HG03039 (cell line): ENCODE data around the gene PGAM4.
"Not testable (repeated sequence)": the region's sequence is repeated elsewhere in the genome, so short reads cannot be mapped to it uniquely, and the experiment has no call there.

Source experiments
- ATAC-seq: cut with Tn5 transposase; IDR thresholded peaks from one replicate; pipeline ENCODE4 v1.9.1; 2021; ENCODE audit warnings: mild to moderate bottlenecking, moderate library complexity; ENCODE audit not compliant: unreplicated experiment

PGAM4 gene

DNA sequence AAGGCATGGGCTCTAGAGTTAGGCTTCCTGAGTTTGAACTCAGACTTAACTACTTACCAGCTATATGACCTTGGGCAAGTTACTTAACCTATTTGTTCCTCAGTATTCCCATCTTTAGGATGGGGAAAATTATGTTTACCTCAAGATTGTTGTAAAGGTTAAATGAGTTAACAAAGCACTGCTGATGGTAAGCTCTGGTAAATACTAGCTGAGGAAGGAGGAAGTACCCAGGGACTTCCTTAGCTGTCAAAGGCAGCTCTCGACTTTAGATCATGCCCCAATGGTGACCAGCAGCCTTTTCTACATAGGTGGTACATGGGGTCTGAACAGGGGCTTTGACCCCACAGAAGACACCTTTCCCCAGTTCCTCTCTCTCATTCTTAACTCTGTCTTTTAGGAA, 38.9 kb downstream of the PGAM4 start:
- ATAC-seq, result no peak

- ATAC-seq, result no peak
Measured at GRCh38 chrX:77925764-77926163, 43.7 kb downstream of the PGAM4 start.

DNA sequence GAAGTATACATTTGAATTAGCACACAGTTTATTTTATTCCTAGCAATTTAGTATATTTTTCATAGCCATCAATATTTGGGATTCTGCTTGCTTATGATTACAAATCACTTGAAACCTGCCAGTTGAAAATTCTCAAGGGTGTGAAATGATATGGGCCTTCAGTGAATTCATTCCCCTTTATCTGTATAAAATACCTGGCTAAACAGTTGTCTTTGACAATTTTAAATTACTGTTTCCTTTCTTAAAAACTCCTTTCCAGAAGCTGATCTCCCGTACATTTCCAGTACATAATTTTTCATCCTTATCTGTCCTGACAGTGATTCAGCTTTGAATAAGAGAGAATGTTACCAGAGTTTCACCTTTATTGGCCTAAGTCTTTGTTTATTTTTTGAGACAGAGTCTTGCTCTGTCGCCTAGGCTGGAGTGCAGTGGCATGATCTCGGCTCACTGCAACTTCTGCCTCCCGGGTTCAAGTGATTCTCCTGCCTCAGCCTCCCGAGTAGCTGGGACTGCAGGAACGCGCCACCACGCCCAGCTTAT, 45.0 kb downstream of the PGAM4 start:
- no peak for ATAC-seq

GRCh38 chrX:77922787-77923186, 46.7 kb downstream of the PGAM4 start:
- ATAC-seq, result no peak

DNA sequence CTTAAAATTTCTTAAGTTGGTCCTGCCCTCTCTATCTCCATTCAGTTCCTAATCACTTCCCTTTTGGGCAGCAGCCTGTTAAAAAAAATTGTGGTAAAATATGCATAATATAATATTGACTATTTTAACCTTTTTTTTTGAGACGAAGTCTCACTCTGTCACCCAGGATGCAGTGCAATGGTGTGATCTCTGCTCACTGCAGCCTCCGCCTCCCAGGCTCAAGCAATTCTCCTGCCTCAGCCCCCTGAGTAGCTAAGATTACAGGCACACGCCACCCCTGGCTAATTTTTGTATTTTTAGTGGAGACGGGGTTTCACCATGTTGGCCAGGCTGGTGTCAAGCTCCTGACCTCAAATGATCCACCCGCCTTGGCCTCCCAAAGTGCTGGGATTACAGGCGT, 50.1 kb downstream of the PGAM4 start:
- not testable (repeated sequence) for ATAC-seq

GRCh38 chrX:77918568-77918967, 50.9 kb downstream of the PGAM4 start:
- no peak for ATAC-seq
